ENCODE results near the gene TRAF3.

DNA sequence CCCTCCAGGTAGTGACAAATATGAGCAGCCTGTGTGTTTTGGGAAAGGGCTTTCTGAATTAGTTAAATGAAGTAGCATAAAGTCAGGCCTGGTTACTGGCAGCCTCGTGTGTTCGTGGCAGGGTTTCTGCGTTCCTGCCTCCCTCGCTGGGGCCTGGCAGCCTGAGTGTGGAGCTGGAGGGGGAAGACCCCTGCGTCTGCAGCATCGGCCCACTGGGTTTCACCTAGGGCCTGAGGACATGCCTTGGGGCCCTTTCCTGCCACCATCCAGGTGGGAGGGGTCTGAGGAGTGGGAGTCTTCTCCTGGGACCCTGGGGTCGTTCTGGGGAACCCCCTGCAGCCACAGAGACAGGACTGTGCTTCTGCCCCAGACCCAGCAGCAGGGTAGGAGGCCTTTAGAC lies 124.8 kb downstream of the TRAF3 start:
- TF ChIP-seq TAF1 (IDR thresholded peaks at IDR 0.05; ENCODE audit: borderline replicate concordance, insufficient read depth, low read length), result no peak
- TF ChIP-seq POLR2AphosphoS5 (IDR thresholded peaks at IDR 0.05; ENCODE audit: low read depth, low read length), result no peak
- no peak for TF ChIP-seq SIN3A (IDR thresholded peaks at IDR 0.05; ENCODE audit: borderline replicate concordance, insufficient read depth, low read length)
- TF ChIP-seq, protein P1, sequence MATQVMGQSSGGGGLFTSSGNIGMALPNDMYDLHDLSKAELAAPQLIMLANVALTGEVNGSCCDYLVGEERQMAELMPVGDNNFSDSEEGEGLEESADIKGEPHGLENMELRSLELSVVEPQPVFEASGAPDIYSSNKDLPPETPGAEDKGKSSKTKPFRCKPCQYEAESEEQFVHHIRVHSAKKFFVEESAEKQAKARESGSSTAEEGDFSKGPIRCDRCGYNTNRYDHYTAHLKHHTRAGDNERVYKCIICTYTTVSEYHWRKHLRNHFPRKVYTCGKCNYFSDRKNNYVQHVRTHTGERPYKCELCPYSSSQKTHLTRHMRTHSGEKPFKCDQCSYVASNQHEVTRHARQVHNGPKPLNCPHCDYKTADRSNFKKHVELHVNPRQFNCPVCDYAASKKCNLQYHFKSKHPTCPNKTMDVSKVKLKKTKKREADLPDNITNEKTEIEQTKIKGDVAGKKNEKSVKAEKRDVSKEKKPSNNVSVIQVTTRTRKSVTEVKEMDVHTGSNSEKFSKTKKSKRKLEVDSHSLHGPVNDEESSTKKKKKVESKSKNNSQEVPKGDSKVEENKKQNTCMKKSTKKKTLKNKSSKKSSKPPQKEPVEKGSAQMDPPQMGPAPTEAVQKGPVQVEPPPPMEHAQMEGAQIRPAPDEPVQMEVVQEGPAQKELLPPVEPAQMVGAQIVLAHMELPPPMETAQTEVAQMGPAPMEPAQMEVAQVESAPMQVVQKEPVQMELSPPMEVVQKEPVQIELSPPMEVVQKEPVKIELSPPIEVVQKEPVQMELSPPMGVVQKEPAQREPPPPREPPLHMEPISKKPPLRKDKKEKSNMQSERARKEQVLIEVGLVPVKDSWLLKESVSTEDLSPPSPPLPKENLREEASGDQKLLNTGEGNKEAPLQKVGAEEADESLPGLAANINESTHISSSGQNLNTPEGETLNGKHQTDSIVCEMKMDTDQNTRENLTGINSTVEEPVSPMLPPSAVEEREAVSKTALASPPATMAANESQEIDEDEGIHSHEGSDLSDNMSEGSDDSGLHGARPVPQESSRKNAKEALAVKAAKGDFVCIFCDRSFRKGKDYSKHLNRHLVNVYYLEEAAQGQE (IDR thresholded peaks at IDR 0.05; ENCODE audit: insufficient read depth in 1 of 2, low read depth in 2 of 2, low read length in 2 of 2), result no peak
- no peak for TF ChIP-seq FOXP2 (optimal IDR thresholded peaks at IDR 0.05; ENCODE audit: borderline replicate concordance, extremely low read depth, extremely low read length, insufficient read depth)
